HG03135 (cell line): Measurements from ENCODE around the gene NFE2.

Experiments
- ATAC-seq: cut with Tn5 transposase; IDR thresholded peaks from one replicate; pipeline ENCODE4 v1.9.1; 2021; ENCODE audit warnings: mild to moderate bottlenecking, moderate library complexity; ENCODE audit not compliant: unreplicated experiment

Gene NFE2

DNA sequence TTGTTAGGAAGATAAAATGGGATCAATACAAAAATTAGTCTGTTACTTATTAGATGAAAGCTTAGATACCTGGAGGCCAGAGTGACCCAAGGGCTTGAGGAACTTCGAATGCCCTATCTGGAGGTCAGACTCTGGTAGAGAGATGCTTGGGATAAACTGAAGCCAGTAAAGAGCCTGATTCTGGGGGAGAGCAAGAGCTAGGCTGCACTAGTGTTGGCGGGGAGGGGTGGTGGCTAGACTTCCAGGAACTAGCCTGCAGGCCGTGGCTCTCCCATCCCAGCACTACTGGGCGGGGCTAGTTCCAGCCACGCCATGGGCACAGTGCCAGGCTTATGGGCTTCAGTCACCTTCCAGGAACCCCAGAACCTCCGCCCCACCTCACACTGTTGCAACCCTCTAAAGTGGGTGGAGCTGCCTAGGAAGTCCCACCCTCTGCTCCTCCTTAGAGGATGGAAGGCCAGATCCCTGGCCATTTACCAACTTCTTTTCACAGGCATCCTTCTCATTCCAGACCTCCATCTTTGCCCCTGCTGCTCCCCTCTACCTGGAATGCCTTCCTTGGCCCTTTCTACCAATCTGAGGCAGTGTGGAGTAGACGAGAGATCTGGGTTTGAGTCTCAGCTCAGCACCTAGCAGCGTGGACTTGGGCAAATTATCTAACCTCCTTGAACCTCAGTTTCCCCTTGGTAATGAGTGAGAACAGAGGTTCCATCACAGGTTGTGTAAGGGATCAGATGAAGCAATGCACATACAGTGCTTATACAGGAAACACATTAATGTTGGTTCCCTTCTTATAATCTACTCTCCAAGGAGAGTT lies 6.3 kb upstream of the NFE2 start:
- ATAC-seq, result no peak

DNA sequence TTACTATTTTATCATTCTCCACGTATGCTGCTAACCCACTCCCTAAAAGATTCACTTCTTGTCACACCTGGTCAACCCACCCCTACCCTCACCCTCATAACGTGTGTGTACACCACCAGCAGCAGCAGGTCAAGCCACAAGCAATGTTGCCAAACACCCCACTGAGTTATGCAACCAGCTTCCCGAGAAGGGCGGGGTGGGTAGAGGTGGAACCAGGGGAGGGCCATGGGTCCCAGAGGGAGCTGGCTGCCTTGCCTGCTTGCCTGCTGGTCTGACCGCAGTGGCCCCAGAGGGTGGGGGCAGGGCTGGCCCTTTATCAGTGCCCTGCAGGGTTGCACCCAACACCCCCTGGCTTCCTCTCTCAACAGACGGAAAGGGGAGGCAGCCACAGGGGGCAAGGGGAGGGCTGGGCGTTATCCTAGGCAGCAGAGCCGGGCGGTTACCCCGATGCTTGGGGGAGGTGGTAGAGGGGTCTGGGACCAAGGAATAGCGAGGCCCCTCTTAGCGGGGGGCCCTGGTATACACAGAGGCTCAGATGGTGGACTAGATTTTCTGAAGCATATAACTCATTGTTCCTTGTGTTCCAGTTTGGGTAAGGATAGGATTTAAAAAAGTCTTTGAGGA lies 3.5 kb upstream of the NFE2 start:
- ATAC-seq, result no peak

GRCh38 chr12:54303640-54304039 lies 2.8 kb upstream of the NFE2 start:
- ATAC-seq, result no peak

DNA sequence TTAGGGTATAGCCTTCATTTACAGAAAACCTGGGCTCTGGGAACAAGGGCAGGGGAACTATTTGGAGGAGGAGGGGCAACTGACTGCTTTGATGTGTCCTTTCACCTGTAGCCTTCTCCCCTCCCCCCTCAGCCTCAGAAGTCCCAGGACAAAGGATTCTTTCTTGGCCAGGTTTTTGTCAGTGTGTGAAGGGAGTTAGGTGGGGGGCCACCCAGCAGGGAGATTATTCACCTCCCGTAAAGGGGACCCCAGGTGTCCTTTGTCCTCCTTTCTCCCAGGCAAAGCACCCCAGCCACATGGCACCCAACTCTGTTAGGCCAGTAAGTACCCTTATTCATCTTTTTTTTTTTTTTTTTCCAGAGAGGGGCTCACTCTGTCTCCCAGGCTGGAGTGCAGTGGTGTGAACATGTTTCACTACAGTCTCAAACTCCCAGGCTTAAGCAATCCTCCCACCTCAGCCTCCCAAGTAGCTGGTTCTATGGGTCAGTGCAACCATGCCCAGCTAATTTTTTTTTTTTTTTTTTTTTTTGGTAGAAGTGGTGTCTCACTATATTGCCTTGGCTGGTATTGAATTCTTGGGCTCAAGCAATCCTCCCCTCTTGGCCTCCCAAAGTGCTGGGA lies 723 bp upstream of the NFE2 start:
- no peak for ATAC-seq

- ATAC-seq, result no peak
Observed at GRCh38 chr12:54300225-54300731, 537 bp downstream of the NFE2 start.

DNA sequence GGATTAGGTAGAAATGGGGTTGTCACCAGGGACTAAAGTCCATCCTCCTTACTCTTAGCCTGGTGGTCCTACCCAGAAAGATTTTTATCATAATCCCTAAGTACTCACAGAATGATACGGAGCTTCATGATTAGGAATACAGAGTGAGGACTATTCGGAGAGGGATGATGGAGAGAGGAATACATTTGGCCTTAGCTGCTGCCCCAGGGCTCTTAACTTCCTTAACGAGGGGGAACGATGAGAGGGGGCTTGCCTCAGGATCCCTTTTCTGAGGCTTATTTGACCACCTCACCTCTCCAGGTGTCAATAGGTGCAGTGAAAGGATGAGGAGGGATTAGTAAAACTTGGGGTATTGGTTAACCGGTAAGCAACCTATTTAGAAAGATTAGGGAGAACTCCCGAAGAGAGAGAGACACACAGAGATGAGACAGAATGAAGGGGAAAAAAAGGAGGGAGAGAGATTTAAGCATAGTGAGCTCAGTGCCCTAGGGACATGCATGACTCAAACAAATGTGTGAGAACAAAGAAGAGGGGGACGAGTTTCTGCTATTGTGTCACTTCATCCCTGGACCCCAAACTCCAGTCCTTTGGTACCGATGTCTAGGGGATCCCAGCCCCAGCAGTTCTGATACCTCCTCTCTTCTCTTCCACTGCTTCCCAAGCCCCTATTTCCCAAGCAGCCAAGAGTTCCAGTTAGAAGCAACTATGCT lies 1.1 kb downstream of the NFE2 start:
- no peak for ATAC-seq

DNA sequence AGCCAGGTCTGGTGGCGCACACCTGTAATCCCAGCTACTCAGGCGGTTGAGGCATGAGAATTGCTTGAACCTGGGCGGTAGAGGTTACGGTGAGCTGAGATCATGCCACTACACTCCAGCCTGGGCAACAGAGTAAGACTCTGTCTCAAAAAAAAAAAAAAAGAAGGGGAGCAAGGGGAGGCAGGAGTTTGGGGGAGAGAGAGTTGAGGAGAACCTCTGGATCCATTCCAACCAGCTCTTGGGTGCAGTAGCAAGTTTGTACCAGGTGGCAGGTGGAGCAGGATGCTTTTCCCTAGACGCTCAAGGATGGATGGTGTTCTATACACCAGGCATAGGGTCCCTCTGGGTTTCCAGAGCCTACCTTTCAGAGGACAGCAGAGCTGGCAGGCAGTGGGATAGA lies 1.9 kb downstream of the NFE2 start:
- no peak for ATAC-seq

DNA sequence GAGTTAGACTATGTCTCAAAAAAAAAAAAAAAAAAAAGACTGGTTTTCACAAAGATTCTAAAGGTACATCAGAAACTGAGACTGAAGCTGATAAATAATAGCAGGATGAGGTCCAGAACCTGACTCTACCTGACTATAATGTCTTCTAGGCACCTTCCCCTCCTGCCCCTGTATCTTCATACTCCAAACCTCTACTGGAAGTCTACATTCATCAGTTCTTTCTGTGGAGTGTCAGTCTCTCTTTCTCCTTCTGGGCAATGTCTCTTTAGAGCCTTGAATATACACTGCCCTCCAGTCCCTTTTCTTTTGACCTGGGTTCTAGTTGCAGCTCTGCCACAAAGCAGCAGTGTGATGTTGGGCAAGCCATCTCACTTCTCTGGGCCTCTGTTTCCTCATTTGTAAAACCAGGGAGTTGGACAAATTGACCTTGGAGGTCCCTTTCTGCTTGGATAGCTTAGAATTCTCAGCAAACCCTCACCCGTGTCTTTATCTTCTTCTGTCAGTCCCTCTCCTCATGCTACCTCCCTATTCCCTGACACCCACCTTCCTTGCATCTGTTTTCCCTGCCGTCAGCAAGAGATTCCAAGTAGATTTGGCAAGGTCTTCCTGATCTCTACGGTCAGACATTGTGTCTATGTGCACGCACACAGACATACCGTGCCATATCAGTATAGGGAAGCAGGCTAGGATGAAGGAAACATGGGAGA lies 4.3 kb downstream of the NFE2 start:
- ATAC-seq, result no peak

GRCh38 chr12:54294953-54295566 lies 5.8 kb downstream of the NFE2 start:
- ATAC-seq, result no peak

GRCh38 chr12:54294152-54294952 lies 6.5 kb downstream of the NFE2 start:
- no peak for ATAC-seq

DNA sequence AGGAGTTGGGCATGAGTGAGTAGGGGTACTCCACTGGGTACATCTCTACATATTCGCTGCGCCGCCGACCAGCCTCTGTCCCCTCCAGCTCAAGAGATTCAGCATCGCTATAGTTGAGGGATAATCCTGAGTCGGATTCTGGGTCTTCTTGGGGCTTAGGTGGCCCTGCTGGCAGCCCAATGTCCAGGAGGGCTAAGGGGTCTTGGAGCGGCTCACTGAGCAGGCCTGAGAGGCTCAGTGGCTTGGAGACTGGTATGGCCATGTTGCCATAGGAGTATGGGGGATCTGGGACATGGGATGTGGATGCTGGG lies 7.9 kb downstream of the NFE2 start:
- ATAC-seq, result no peak

GRCh38 chr12:54292083-54292930 lies 8.5 kb downstream of the NFE2 start:
- no peak for ATAC-seq

DNA sequence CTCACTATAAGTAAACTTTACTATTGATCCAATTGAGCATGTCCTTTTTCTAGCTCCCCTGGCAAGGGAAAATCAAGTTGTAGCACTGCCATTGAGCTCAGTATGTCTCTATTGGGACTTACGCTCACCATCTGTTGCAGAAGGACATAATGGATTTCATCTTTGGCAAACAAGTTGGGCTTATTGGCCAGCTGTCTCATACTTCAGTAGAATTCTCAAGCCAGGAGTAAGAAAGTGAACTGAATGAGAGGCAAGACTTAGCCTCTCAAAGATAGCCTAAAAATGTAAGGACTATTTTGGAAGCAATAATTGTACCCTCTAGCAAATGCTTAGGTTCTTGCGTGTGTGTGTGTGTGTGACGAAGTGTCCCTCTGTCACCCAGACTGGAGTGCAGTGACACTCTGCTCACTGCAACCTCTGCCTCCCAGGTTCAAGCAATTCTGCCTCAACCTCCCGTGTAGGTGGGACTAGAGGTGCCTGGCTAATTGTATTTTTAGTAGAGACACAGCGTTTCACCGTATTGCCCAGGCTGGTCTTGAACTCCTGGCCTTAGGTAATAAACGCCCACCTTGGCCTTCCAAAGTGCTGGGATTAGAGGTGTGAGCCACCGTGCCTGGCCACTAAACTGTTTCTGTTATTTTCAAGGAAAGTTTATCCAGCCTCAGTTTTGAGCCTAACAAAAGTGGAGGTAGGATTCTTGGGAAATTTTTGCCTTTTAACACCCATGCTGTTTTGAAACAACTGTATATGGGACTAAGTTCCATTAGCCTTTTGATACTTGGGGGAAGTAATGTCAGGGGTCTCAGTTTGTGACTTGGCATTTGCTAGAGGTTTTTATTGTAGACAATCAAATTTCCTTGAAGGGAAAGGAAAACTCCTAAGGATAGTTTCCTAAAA lies 13.3 kb downstream of the NFE2 start:
- no peak for ATAC-seq

DNA sequence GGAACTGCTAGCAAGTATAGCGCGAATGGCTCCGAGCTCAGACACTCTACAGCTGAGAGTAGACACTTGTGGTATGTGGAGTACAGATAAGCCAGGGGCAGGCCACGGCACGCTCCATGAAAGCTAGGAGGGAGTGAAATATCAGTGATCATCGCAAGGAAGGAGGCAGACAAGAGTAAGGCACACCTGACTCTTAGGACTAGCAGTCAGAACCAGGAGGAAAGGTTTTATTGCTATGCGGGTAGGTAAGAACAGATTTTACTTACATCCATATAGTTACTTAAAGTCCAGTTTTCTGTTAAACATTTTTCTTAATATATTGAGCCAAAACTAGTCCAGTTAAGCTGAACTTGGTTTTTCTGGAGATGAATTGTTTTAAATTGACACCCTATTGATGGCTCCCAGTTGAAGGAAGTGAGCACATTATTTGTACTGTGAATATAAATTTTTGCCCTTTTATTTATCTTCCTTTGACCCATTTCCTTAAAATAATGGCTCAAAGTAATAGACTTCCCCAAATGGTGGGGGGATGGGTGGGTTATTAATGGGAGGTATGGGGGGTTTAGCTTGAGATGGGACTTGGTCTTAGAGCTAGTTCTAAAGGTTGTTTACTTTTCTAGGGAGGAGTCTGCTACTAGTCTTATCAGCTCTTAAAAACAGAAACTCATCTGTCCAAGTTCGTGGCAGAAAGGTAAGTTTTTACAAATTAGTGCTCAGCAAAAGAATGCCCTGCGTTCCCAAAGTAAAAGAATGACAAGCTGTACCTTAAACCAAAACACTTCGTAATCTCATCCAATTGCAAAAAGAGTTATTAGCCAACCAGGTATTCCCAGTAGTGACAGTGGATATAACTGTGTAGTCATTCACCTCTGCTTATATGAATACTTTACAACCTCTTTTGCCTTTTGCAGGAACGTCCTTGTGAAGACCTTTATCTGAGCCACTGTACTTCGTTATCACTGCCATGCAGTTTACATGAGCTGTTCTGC lies 14.5 kb downstream of the NFE2 start:
- no peak for ATAC-seq

- no peak for ATAC-seq
Observed at GRCh38 chr12:54285150-54286041, 15.4 kb downstream of the NFE2 start.
